IMR-90 (cell line): Measurements from ENCODE around the gene GRM4. TPM values are rescaled to one million over a fixed set of nuclear protein-coding genes. Genes with fewer than 3 reads are reported as not detected.

Experiments
- ATAC-seq: fragments of 200-7000 bp; cut with Tn5 transposase; 2 replicates; pipeline ENCODE4 v1.9.1; 2020; ENCODE audit warnings: low read depth, mild to moderate bottlenecking, moderate library complexity
- BruUV-seq: library from RNA; stranded (reverse); fragments of 400-500 nt; replicated peaks from 2 replicates; lab custom pipeline; 2021; lab: Mats Ljungman, UMichigan
- CTCF ChIA-PET: fragments of 300-600 bp; formaldehyde crosslinking; extraction: SDS; loops from one replicate; lab custom pipeline; 2021; ENCODE audit warnings: antibody characterized with exemption; lab: Yijun Ruan, JAX
- POLR2A ChIA-PET: fragments of 300-600 bp; sonication (Branson Sonifier 250); formaldehyde crosslinking; loops from one replicate; lab custom pipeline; 2022; ENCODE audit warnings: antibody characterized with exemption; ENCODE audit not compliant: unreplicated experiment; lab: Charles Lee
- DNase-seq: peaks from one replicate; pipeline ENCODE4 v3.0.0; 2013
- H2AFZ ChIP-seq: replicated peaks from 2 replicates; pipeline ENCODE3; 2013; ENCODE audit warnings: low read length, mild to moderate bottlenecking; ENCODE audit not compliant: poor library complexity
- H2AK5ac ChIP-seq: 2 replicates; pipeline ENCODE4 v1.6.1; 2013; ENCODE audit warnings: low read depth, low read length, inconsistent platforms
- H2AK9ac ChIP-seq: replicated peaks from 2 replicates; pipeline ENCODE3; 2013; ENCODE audit warnings: mild to moderate bottlenecking, low read depth, low read length, moderate library complexity; ENCODE audit not compliant: poor library complexity
- H2BK120ac ChIP-seq: 2 replicates; pipeline ENCODE4 v1.6.1; 2013; ENCODE audit warnings: low read depth, low read length, inconsistent platforms
- H2BK15ac ChIP-seq: 3 replicates; pipeline ENCODE4 v1.6.1; 2013; ENCODE audit warnings: low read depth, low read length, inconsistent platforms
- H2BK20ac ChIP-seq: 2 replicates; pipeline ENCODE4 v1.6.1; 2013; ENCODE audit warnings: low read depth, mild to moderate bottlenecking, inconsistent platforms, low read length, moderate library complexity
- H2BK5ac ChIP-seq: 2 replicates; pipeline ENCODE4 v1.6.1; 2013; ENCODE audit warnings: mild to moderate bottlenecking, low read depth, low read length, inconsistent platforms; ENCODE audit not compliant: poor library complexity, severe bottlenecking
- H3K14ac ChIP-seq: replicated peaks from 2 replicates; pipeline ENCODE4 v1.6.1; 2013; ENCODE audit warnings: low read depth, low read length, inconsistent platforms
- H3K18ac ChIP-seq: 2 replicates; pipeline ENCODE4 v1.6.1; 2013; ENCODE audit warnings: low read depth, low read length, control low read depth
- H3K23ac ChIP-seq: 2 replicates; pipeline ENCODE4 v1.6.1; 2013; ENCODE audit warnings: low read depth, low read length, inconsistent platforms
- H3K27ac ChIP-seq: 2 replicates; pipeline ENCODE4 v1.5.1; 2013; ENCODE audit warnings: mild to moderate bottlenecking, control low read depth, low read length; ENCODE audit not compliant: insufficient read depth
- H3K27me3 ChIP-seq: 2 replicates; pipeline ENCODE4 v1.6.1; 2013; ENCODE audit warnings: low read length; ENCODE audit not compliant: control insufficient read depth, insufficient read depth
- H3K36me3 ChIP-seq: 2 replicates; pipeline ENCODE4 v1.6.1; 2013; ENCODE audit warnings: low read length, mixed read lengths; ENCODE audit not compliant: control insufficient read depth, insufficient read depth
- H3K4ac ChIP-seq: 2 replicates; pipeline ENCODE4 v1.6.1; 2013; ENCODE audit warnings: low read depth, low read length, inconsistent platforms
- H3K4me1 ChIP-seq: 2 replicates; pipeline ENCODE4 v1.6.1; 2013; ENCODE audit warnings: low read length, mixed read lengths; ENCODE audit not compliant: control insufficient read depth, insufficient read depth
- H3K4me2 ChIP-seq: 2 replicates; pipeline ENCODE4 v1.6.1; 2013; ENCODE audit warnings: low read depth, mild to moderate bottlenecking, control low read depth, low read length, moderate library complexity
- H3K4me3 ChIP-seq: 2 replicates; pipeline ENCODE4 v1.5.1; 2013; ENCODE audit warnings: low read depth, mild to moderate bottlenecking, control low read depth, low read length, moderate library complexity; ENCODE audit not compliant: insufficient read depth
- H3K56ac ChIP-seq: 2 replicates; pipeline ENCODE4 v1.6.1; 2013; ENCODE audit warnings: low read length, inconsistent platforms; ENCODE audit not compliant: insufficient read depth; ENCODE audit errors: extremely low read depth
- H3K79me1 ChIP-seq, 2 experiments: 2 replicates each; pipeline ENCODE4 v1.6.1; 2013; ENCODE audit warnings: low read length in 2 of 2, inconsistent platforms in 1 of 2, low read depth in 1 of 2
- H3K9ac ChIP-seq: 2 replicates; pipeline ENCODE4 v1.6.1; 2013; ENCODE audit warnings: low read depth, low read length, control low read depth
- H3K9me1 ChIP-seq: 2 replicates; pipeline ENCODE4 v1.6.1; 2013; ENCODE audit warnings: low read length, inconsistent platforms; ENCODE audit not compliant: insufficient read depth
- H3K9me3 ChIP-seq: 2 replicates; pipeline ENCODE4 v1.6.1; 2013; ENCODE audit warnings: low read length; ENCODE audit not compliant: control insufficient read depth, insufficient read depth
- H4K20me1 ChIP-seq: 2 replicates; pipeline ENCODE4 v1.6.1; 2013; ENCODE audit warnings: low read length, inconsistent platforms; ENCODE audit not compliant: insufficient read depth
- H4K5ac ChIP-seq: 2 replicates; pipeline ENCODE4 v1.6.1; 2013; ENCODE audit warnings: mild to moderate bottlenecking, low read depth, low read length, control low read depth
- H4K8ac ChIP-seq, 2 experiments: 2 replicates each; pipeline ENCODE4 v1.6.1; 2013; ENCODE audit warnings: low read depth in 2 of 2, low read length in 2 of 2, control low read depth in 1 of 2, inconsistent platforms in 1 of 2
- H4K91ac ChIP-seq: 2 replicates; pipeline ENCODE4 v1.6.1; 2013; ENCODE audit warnings: low read depth, low read length, inconsistent platforms; ENCODE audit not compliant: insufficient read depth
- CEBPB ChIP-seq: IDR thresholded peaks from 2 replicates; pipeline ENCODE4 v1.6.1; 2012; ENCODE audit warnings: low read depth, low read length, improper control_type of control experiment
- CHD1 ChIP-seq: IDR thresholded peaks from 2 replicates; pipeline ENCODE4 v1.6.1; 2012; ENCODE audit warnings: low read depth, low read length, improper control_type of control experiment
- CTCF ChIP-seq: conservative IDR thresholded peaks from 2 replicates; pipeline ENCODE4 v1.5.1; 2012; ENCODE audit warnings: mild to moderate bottlenecking, low read depth, low read length, improper control_type of control experiment
- ELK1 ChIP-seq: fragments of 150-350 bp; IDR thresholded peaks from 2 replicates; pipeline ENCODE4 v1.6.1; 2016; ENCODE audit warnings: low read depth, mild to moderate bottlenecking, low read length, moderate library complexity, borderline replicate concordance
- MAFK ChIP-seq: IDR thresholded peaks from 2 replicates; pipeline ENCODE4 v1.6.1; 2012; ENCODE audit warnings: low read depth, low read length, improper control_type of control experiment
- NFE2L2 ChIP-seq: fragments of 150-350 bp; IDR thresholded peaks from 2 replicates; pipeline ENCODE4 v1.6.1; 2016; ENCODE audit warnings: low read depth, mild to moderate bottlenecking, low read length
- RAD21 ChIP-seq: IDR thresholded peaks from 2 replicates; pipeline ENCODE4 v1.6.1; 2012; ENCODE audit warnings: low read length, improper control_type of control experiment
- RCOR1 ChIP-seq: IDR thresholded peaks from 2 replicates; pipeline ENCODE4 v1.6.1; 2012; ENCODE audit warnings: mild to moderate bottlenecking, low read length, improper control_type of control experiment; ENCODE audit not compliant: insufficient replicate concordance
- RFX5 ChIP-seq: IDR thresholded peaks from 2 replicates; pipeline ENCODE4 v1.8.0; 2012; ENCODE audit warnings: low read depth, mild to moderate bottlenecking, low read length, moderate library complexity
- SMC3 ChIP-seq: fragments of 150-350 bp; IDR thresholded peaks from 2 replicates; pipeline ENCODE4 v1.6.1; 2016; ENCODE audit warnings: low read depth, mild to moderate bottlenecking, antibody characterized with exemption, low read length, moderate library complexity
- USF2 ChIP-seq: fragments of 150-350 bp; IDR thresholded peaks from 2 replicates; pipeline ENCODE4 v1.6.1; 2017; ENCODE audit warnings: mild to moderate bottlenecking, antibody characterized with exemption, low read length, low read depth
- WGBS, 2 experiments: methylation state at CpG; one replicate each; pipeline versions ENCODE4 v1.1.5 to v1.1.7; 2013; ENCODE audit warnings: missing lambda C conversion rate in 2 of 2; ENCODE audit not compliant: insufficient read length in 1 of 2; ENCODE audit errors: extremely low coverage in 2 of 2; 5-methylcytosine and 5-hydroxymethylcytosine counted together
- dilution Hi-C: fragments of 300-500 bp; cut with HindIII; formaldehyde crosslinking; loops from one replicate; pipeline ENCODE4 v1.14.3; 2018; ENCODE audit warnings: low sequenced_read_pairs; ENCODE audit not compliant: unreplicated experiment
- in situ Hi-C: fragments of 300-500 bp; cut with MboI; formaldehyde crosslinking; loops from 3 replicates; pipeline ENCODE4 v1.14.3; 2019; ENCODE audit warnings: low sequenced_read_pairs, inconsistent platforms, mixed read lengths
- intact Hi-C: fragments of 100-400 bp; cut with micrococcal nuclease; formaldehyde crosslinking; loops from 2 replicates; pipeline ENCODE4 v1.10.0; 2022
- polyA plus RNA-seq, 3 experiments: library from polyadenylated mRNA; depleted of rRNA; stranded (reverse); fragments of >200 nt; gene quantifications; 2 replicates each; pipeline ENCODE4 v1.2.3, GENCODE V29; 2012; ENCODE audit warnings: low replicate concordance in 1 of 3
- total RNA-seq: library from RNA; depleted of rRNA; stranded (reverse); fragments of >200 nt; gene quantifications from 2 replicates; pipeline ENCODE4 v1.2.3, GENCODE V29; 2012

Gene GRM4
- total and polyA plus RNA-seq, 2 of the 4 experiments (the other 2 are of a cell fraction) = 0.02 TPM; not detected in 1

GRCh38 chr6:33988121-33989015, 157.5 kb downstream of the GRM4 start:
- Histone ChIP-seq H3K9me1 (no peaks in the 10 kb centered on the region), H2AK9ac (no peak overlapping the region), H4K20me1 (no peaks in the 10 kb centered on the region), H3K23ac (no peak overlapping the region), H2AK5ac (no peak overlapping the region), H3K4ac (no peak overlapping the region), H3K18ac (no peak overlapping the region), H3K4me3 (no peak overlapping the region), H3K4me1 (no peaks in the 10 kb centered on the region), H3K36me3 (no peaks in the 10 kb centered on the region), H3K4me2 (no peak overlapping the region), H4K91ac (no peak overlapping the region), H3K79me1 (no peaks in the 10 kb centered on the region), H2BK15ac (no peak overlapping the region), H4K5ac (no peak overlapping the region), H3K27me3 (peaks cover 37% of the 10 kb centered on the region), H2BK120ac (no peak overlapping the region), H2AFZ (no peak overlapping the region), H2BK20ac (no peak overlapping the region), H3K14ac (no peak overlapping the region), H3K9me3 (no peaks in the 10 kb centered on the region), H3K56ac (no peak overlapping the region), H3K9ac (no peak overlapping the region), H4K8ac (no peak overlapping the region), H3K27ac (no peak overlapping the region), H2BK5ac (no peak overlapping the region)
- 30% methylated on average over 4 of the region's 16 CpGs; no CpG with 5 or more reads in 1 of the 2 experiments for WGBS, 2 experiments
- no peak for TF ChIP-seq RCOR1
- TF ChIP-seq RAD21 = no peak
- TF ChIP-seq USF2 = no peak
- TF ChIP-seq NFE2L2 = no peak
- no peak for TF ChIP-seq MAFK
- TF ChIP-seq CEBPB = no peak
- no peak for TF ChIP-seq CTCF
- no peak for TF ChIP-seq CHD1
- no peak for TF ChIP-seq RFX5
- TF ChIP-seq ELK1 = no peak
- TF ChIP-seq SMC3 = no peak
- no peak for DNase-seq
- ChIA-PET POLR2A (no interaction called here), CTCF (no interaction called here)
- intact Hi-C loops (no loop called here), in situ Hi-C loops (no loop called here), dilution Hi-C loops (no loop called here)
- BruUV-seq = no TSS peak
- ATAC-seq = no peak
